COLO668 (cell line): ENCODE results near the gene PNPLA8.
"Not testable (repeated sequence)": the region's sequence is repeated elsewhere in the genome, so short reads cannot be mapped to it uniquely, and the experiment has no call there.

ENCODE experiments used
- DNase-seq: peaks from one replicate; lab custom pipeline; 2025; ENCODE audit not compliant: unreplicated experiment; lab: John Stamatoyannopoulos, UW

Gene PNPLA8

GRCh38 chr7:108525985-108526767 is at the start of gene PNPLA8:
PNPLA8 (minus strand) TSS chr7:108526135; CDS start chr7:108515491, 10,644 bp downstream.
- DNase-seq = peak; percentile 99

GRCh38 chr7:108575156-108575555 is 49.2 kb upstream of the PNPLA8 start:
- DNase-seq = no peak

DNA sequence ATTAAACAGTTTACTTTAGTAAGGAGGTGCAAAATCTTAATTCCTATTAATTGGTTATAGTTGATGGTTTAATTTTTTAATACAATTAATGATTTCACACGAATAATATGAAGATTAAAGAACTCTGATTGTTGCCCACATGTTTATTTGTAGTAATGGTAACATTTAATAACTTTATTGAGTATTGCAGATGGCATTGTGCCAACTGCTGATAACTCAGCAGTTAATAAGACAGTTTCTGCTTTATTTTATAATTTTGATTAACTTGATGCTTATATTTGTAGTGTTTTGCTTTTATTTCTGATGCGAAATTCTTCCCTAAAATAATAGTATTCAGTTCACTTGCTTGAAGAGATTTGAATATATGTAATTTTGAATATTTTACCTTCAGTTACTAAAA is 46.5 kb upstream of the PNPLA8 start:
- no peak for DNase-seq

DNA sequence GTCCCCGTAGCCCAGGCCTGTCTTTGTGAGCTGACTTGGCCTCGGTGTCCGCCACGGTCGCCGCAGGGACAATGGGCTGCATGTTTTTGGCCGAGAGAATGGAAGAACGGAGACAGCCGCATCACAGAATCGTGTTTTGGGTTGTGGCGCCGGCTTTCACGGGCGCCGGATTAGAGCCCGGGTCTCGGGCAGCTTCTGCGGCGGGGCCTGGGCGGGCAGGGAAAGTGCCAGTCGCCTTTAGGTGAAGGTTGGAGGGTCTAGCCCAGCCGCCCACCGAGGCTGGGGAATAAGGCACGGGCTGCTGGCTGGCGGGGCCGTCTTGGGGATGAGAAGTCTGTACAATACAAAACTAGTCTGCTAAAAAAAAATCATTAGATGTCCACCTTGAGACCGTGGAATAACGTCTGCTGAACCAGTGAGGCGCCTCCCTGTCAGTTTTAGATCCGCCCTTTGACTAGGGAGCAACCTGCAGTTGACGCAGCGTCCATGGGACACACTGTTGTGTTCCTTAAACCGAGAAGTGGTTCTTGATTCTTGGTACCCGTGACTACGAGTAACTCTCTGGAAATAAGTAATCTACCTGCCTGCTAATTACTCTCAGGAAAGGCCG is 44.3 kb upstream of the PNPLA8 start:
- DNase-seq = peak; percentile 54

DNA sequence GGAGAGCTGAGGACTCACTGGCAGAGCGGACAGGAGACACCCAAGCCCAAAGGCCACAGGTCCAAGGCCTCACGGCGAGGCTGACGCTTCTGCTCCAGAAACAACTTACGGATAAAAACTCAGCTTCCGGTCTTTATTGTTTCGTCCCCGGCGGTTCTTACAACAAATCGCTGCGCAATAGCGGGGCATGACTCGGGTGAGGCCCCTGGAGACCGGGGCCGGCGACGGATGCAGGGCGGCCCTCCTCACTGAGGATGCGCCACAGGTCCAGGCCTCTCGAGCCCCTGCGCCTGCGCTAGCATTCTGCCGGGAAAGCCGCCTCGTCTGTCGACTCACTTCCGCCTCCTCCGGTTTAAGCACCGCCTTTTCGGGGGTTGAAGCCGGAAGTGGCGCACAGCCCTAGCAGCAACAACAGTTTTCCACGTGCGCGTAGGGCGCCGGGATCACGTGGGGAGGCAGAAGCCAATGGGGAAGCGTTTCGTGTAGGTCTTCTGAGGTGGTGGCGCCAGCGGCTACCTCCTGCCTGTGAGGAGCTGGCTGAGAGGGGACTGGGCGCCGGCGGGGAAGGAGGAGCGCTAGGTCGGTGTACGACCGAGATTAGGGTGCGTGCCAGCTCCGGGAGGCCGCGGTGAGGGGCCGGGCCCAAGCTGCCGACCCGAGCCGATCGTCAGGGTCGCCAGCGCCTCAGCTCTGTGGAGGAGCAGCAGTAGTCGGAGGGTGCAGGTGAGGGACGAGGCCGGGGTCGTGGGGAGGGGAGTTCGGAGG is 43.6 kb upstream of the PNPLA8 start, which contains the start of the genes DNAJB9 and THAP5:
Gene DNAJB9, plus strand, starts transcription at position 494 of the 765 bp plus-strand sequence. CDS start 1,853 bp downstream, outside the sequence.
Gene THAP5, minus strand, starts transcription at position 326 of the 765 bp plus-strand sequence. Its CDS starts 137 bp downstream, at position 189.
- DNase-seq = peak; percentile 98

DNA sequence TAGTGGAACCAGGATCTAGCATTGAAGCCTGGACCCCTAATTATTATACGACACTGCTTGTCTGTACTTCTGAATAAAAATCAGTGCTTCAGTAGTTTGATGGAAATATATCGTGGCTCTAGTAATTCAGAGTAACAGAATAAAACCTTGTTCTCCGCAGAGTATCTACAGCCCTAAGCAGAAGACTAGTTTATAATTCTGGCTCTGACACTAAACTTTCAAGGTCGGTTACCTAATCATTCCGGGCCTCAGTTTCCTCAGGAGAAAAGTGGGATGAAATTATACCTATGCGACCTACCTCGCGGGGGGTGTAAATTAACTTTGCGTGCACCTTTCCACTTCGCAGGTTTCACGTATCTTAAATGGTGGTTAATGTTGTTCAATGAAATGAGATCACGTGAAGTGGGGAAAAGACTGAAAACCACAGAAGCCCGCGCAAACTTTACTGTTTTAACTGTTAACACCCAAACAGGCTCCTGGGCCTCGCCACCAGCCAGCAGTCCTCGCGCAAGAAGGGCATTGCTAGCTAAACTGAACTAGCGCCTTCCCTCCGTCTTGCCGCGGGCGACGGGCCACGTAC is 43.0 kb upstream of the PNPLA8 start:
- DNase-seq = no peak

DNA sequence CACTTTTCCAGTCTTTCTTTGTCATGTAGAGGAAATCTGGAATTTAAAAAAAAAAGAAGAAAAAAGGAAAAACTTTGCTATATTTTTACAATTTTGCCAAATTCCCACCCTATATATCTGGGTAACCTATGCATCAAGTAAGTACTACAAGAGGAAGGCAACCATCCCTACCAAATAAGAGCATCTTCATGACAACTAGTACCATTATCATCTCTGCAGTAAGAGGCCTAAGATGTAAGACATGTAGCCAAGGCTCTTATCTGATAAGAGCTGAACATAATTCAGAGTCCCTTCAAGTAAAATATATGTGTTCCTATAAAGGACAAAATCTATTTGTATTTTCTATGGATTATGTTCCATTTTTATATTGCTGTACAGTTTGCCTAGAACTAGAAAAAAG is 40.1 kb upstream of the PNPLA8 start:
- DNase-seq = no peak

DNA sequence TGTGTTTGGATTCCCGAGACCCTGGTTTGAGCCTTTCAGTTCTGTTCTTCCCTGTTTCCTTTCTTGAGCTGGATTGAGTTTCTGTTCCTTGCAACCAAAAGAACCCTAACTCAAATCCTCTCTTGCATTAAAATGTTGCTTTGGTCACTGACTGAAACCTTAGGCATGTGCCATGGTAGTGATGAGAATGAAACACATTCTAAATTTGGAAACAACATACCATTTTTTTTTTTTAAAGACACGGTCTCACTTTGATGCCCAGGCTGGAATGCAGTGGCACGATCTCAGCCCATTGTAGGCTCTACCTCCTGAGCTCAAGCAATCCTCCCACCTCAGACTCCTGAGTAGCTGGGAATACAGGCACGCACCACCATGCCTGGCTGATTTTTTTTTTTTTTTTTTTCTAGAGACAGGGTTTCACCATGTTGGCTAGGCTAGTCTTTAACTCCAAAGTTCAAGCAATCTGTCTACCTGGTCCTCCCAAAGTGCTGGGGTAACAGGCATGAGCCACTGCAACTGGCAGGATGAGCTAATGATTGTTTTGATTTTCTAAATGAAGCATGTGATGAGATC is 35.2 kb upstream of the PNPLA8 start:
- DNase-seq = no peak

GRCh38 chr7:108559253-108559652 is 33.3 kb upstream of the PNPLA8 start:
- no peak for DNase-seq

DNA sequence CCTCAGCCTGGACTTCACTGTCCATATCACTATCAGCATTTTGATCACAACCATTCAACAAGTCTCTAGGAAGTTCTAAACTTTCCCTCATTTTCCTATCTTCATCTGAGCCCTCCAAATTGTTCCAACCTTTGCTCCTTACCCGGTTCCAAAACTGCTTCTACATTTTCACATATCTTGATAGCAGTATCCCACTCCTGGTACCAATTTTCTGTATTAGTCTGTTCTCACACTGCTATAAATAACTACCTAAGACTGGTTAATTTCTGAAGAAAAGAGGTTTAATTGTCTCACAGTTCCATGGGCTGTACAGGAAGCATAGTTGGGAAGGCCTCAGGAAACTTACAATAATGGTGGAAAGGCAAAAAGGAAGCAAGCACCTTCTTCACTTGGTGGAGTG is 31.7 kb upstream of the PNPLA8 start:
- no peak for DNase-seq

DNA sequence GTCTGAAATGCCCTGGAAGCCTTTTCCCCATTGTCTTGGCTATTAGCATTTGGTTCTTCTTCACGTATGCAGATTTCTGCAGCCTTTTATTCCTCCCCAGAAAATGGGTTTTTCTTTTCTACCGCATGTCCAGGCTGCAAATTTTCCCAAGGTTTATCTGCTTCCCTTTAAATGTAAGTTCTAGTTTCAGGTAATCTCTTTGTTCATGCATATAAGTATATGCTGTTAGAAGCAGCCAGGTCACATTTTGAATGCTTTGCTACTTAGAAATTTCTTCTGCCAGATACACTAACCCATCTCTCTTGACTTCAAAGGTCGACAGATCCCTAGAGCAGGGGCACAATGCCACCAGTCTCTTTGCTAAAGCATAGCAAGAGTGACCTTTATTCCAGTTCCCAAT is 31.3 kb upstream of the PNPLA8 start:
- DNase-seq = no peak

GRCh38 chr7:108556665-108557064 is 30.7 kb upstream of the PNPLA8 start:
- not testable (repeated sequence) for DNase-seq

- not testable (repeated sequence) for DNase-seq
Measured at GRCh38 chr7:108548141-108548896, 22.4 kb upstream of the PNPLA8 start.

GRCh38 chr7:108541478-108541877 is 15.5 kb upstream of the PNPLA8 start:
- DNase-seq = no peak

DNA sequence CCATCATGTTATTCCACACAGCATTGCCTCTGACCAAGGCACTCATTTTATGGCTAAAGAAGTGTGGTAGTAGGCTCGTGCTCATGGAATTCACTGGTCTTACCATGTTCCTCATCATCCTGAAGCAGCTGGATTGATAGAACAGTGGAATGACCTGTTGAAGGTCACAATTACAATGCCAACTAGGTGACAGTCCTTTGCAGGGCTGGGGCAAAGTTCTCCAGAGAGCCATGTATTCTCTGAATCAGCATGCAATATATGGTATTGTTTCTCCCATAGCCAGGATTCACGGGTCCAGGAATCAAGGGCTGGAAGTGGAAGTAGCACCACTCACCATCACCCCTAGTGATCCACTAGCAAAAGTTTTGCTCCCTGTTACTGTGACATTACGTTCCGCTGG is 12.8 kb upstream of the PNPLA8 start:
- not testable (repeated sequence) for DNase-seq

DNA sequence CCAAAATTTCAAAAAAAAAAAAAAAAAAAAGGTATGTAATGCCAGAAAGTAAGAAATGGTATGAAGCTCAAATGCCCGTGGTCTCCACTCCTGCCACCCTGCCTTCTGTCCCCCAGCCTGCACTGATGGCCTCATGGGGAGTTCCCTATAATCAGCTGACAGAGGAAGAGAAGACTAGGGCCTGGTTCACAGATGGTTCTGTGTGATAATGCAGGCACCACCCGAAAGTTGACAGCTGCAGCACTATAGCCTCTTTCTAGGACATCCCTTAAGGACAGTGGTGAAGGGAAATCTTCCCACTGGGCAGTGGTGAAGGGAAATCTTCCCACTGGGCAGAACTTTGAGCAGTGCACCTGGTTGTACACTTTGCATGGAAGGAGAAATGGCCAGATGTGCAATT is 12.3 kb upstream of the PNPLA8 start:
- not testable (repeated sequence) for DNase-seq

DNA sequence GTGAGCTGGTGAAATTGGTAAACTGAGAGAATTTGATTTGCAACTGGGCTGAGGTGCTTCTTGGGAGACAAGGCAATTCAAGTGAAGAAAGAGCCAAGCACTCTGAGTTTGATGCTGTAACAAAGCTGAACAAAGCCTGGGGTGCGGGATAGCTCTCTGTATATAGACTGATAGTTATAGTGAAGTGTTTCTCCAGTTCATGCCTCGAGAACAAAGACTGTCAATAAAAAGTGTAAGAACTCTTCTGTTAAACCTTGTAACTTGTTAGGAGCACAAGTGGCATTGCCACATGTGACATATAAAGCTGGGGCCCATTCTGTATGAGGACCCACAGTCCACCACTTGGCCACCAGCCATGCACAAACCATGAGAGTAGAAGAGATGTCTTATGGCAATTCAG is 11.3 kb upstream of the PNPLA8 start:
- no peak for DNase-seq

- no peak for DNase-seq
Measured at GRCh38 chr7:108535744-108536143, 9.8 kb upstream of the PNPLA8 start.

DNA sequence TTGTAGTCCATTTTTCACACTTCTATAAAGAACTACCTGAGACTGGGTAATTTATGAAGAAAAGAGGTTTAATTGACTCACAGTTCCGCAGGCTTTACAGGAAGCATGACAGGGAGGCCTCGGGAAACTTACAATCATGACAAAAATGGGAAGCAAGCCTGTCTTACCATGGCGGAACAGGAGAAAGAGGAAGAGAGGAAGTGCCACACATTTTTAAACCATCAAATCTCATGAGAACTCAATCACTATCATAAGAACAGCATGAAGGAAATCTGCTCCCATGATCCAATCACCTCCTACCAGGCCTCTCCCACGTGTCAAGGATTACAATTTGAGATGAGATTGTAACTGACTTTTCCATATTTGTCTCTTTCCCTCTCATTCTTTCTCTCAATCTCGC is 9.3 kb upstream of the PNPLA8 start:
- no peak for DNase-seq

GRCh38 chr7:108533712-108534111 is 7.8 kb upstream of the PNPLA8 start:
- no peak for DNase-seq
